ELR (cell line): ENCODE data around the gene EYA2.
"Not testable (repeated sequence)": the region's sequence is repeated elsewhere in the genome, so short reads cannot be mapped to it uniquely, and the experiment has no call there.

Experiments used
- DNase-seq: peaks from one replicate; pipeline ENCODE4 v3.0.0-alpha.2; 2015; ENCODE audit warnings: low read depth

The EYA2 gene

DNA sequence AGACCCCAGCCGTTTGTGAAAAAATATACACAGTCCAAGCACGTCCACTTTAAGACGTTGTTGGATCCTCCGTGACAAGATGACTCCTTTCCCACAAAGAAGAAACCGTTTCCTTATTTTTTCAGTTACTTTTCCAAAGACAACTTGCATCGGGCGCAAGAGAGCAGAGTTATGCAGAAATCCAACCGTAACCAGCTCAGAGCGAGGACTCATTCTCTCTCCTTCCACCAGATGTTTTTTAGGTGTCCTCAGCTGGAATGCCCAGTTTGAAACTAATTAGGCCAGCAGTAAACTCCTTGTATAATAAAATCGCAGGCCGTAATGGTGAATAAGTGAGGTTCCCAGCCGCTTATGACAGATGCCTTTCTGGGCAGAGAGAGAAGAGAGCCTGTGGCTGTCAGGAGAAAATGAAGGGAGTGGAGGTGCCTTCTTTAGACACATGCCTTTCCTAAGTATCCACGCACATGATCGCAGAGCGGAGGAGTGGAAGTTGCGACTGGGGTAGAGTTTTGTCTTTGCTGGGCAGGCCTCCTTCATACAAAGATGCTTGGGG, 2.8 kb downstream of the EYA2 start:
- DNase-seq, result no peak

DNA sequence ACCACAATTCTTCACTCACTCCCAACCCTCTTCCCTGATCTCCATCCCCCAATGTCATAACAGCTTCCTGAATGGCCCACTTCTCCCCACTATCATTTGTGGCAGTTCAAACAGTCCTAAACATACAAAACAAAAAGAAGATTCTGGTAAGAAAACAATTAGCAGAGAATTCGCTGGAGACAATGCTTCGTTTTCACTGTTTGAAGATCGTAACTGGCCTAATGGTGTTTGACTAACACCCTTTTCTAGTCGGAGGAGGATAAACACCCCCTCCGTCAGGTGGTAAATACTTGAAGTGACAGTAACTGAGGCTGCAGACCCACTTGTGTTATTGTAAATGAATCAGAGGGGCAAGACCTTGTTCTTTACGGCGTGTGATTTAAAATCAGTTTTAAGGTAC, 3.8 kb downstream of the EYA2 start:
- no peak for DNase-seq

GRCh38 chr20:46899621-46900020, 5.0 kb downstream of the EYA2 start:
- DNase-seq, result no peak

DNA sequence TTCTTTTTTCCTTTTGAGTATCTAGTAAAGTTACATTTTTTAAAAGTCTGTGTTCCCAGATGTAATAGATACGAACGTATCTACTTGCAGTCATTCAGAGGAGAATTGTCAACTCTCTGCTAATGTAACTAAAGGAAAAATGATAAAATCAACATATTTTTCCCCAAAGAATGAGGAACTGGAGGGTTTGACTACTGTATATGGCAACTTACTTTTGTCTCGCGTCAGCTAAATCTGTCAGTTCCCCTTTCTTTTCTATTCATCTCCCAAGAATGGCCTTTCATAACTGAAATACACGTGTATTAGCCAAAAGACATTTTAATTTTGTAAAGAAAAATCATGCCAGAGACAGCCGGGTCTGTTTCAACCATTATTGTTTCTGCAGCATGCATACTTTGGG, 5.4 kb downstream of the EYA2 start:
- no peak for DNase-seq

GRCh38 chr20:46900826-46901225, 6.2 kb downstream of the EYA2 start:
- DNase-seq, result no peak

GRCh38 chr20:46901638-46902037, 7.0 kb downstream of the EYA2 start:
- DNase-seq, result no peak

- DNase-seq, result no peak
These were observed 8.6 kb downstream of the EYA2 start for GRCh38 chr20:46903256-46903655.

- DNase-seq, result no peak
These were observed 9.3 kb downstream of the EYA2 start for GRCh38 chr20:46903937-46904336.

GRCh38 chr20:46905364-46906125, 10.9 kb downstream of the EYA2 start:
- no peak for DNase-seq

GRCh38 chr20:46913329-46914044, 18.8 kb downstream of the EYA2 start:
- no peak for DNase-seq

GRCh38 chr20:46914789-46915379, 20.2 kb downstream of the EYA2 start:
- no peak for DNase-seq

DNA sequence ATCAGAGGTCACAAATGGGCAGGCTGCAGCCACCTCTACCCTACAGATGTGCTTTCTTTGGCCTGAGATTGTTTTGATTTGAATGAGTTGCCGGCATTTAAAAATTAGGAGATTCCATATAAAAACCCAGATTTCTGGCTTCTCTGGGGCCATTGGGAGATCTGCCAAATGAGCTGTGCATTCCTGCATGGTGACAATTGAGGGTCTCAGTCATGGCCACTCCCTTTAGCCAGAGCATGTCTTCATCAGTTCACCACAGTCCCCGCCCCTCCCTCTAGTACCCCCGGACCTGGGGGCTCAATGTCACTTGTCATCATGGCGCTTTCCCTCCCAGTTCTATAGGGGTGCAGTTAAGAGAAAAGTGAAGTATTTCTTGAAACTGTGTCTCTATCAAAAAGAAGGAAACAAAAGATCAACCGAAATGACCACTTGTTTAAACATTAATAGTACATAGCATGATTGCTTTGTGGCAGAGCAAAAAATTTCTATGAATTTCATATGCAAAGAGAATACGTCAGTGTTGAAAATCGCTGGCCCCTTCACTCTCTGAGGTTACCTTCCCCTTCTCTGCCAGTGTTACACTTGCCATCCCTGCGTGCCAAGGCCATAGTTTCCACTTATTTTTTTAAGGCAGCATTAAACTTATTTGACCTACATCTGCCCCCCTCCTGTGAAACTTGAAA, 21.1 kb downstream of the EYA2 start:
- DNase-seq, result no peak

GRCh38 chr20:46916258-46916603, 21.6 kb downstream of the EYA2 start:
- DNase-seq, result no peak

DNA sequence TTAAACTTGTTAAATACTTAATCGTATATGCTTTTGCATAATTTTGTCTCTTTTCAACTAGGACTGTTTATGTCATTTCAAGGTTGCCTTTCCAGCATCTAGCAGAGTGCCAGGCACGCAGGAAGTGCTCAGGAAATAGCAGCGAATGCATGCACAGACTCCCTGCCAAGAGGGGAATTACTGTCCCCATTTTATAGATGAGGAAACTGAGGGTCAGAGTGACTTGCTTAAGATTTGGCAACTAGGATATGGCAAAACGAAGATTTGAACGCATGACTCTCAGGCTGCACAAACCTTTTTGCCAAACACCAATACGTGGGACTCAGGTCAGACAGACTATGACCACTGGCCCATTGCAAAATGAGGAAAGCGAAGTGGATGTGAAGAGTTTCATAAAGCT, 22.5 kb downstream of the EYA2 start:
- DNase-seq, result no peak

- no peak for DNase-seq
These were observed 25.5 kb downstream of the EYA2 start for GRCh38 chr20:46920114-46920513.

DNA sequence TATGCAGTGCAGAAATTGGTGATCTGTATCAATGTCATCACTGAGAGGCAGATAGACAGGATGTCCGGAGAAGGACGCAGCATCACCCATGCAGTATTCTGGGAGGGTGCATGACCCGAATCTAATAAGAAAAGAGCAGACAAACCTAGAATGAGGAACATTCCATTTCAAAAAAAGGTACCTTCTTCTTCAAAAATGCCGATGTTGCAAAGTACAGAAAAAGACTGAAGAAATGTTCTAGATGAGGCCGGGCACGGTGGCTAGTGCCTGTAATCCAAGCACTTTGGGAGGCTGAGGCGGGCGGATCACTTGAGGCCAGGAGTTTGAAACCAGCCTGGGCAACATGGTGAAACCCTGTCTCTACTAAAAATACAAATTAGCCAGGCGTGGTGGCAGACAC, 28.2 kb downstream of the EYA2 start:
- DNase-seq, result not testable (repeated sequence)

GRCh38 chr20:46923550-46923949, 28.9 kb downstream of the EYA2 start:
- DNase-seq, result no peak

DNA sequence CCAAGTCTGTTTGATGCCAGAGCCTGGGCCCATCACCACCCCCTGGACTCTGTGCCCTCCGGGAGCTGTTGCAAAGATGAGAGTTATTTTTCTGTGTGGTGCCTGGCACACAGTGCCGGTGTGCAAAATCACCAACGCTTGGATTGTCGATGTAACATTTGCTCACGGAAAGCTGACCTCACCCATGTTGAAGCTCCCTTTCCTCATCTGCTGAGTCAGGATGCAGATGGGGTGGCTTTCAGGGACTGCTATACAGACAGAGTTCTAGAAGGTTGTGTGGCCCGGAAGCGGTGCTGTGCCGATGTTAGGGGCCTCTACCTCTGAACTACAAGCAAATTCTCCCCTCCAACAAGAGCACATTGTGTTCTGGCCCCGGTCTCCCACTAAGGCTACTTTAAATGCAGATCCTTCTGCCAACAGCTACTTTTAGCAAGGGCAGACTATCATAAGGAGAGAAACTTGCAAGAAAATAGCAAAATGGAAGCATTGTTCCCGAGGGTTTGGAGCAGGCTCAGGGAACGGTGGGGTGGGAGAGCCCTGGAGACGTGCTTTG, 34.0 kb downstream of the EYA2 start:
- peak; percentile 28 for DNase-seq

GRCh38 chr20:46929902-46930301, 35.3 kb downstream of the EYA2 start:
- DNase-seq, result no peak

GRCh38 chr20:46930640-46931339, 36.1 kb downstream of the EYA2 start:
- no peak for DNase-seq

DNA sequence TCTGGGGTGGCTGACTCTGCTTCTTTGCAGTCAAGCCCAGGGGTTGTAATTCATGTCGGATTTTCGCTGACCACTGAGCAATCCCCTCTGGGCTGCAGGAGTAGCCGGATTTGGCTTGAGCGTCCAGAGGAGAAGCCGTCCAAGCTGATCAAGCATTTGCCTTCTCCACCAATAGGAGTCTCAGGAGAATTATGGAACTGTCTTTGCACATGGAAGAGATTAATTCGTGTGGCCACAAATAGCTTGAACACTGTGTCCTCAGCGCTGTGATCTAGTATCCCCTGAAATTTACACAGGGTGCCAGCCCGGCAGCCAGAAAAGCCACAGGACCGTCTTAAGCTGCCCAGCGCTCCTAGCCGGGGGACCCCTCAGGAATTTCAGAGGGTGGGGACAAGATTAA, 37.1 kb downstream of the EYA2 start:
- no peak for DNase-seq

- DNase-seq, result not testable (repeated sequence)
These were observed 37.8 kb downstream of the EYA2 start for GRCh38 chr20:46932439-46932838.
